ENCODE results near the gene SHC1. TPM values are rescaled to one million over a fixed set of nuclear protein-coding genes. Genes with fewer than 3 reads are reported as not detected.
A peak's percentile ranks its signal among the peaks of the same experiment; 100 is the strongest.

Gene SHC1
- polyA plus RNA-seq, 3 donors: 49.1 to 197 (median 110) TPM

DNA sequence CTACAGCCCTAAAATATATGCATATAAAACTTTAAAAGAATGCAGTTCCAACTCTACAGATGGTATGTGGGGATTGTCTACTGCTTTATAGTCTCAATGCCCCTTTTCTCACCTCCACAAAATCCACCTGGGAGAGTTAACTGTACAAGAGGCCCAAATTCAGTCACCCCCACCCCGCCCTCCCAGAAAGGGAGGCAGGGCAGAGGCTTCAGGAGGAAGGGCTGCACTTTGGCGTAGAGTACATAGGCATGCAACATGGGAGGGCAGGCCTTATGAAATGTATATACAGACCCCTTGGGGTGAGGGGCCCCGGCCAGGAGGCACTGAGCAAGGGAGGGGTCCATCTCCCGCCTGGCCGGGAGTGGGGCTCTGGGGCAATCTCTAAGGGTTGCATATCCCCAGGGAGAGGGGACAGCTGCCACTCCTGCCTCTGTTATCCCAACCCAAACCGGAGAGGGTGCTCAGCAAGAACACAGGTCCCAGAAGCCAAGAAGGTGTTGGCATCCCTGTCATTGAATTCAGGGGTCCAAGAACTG lies 7.7 kb downstream of the SHC1 start:
- no peak overlapping the region for H3K27ac ChIP-seq (ENCODE audit: low read depth, low read length)
- 69 to 74% (median 72%) methylated on average over 6 of the region's 6 CpGs for whole genome bisulfite sequencing, 3 donors

DNA sequence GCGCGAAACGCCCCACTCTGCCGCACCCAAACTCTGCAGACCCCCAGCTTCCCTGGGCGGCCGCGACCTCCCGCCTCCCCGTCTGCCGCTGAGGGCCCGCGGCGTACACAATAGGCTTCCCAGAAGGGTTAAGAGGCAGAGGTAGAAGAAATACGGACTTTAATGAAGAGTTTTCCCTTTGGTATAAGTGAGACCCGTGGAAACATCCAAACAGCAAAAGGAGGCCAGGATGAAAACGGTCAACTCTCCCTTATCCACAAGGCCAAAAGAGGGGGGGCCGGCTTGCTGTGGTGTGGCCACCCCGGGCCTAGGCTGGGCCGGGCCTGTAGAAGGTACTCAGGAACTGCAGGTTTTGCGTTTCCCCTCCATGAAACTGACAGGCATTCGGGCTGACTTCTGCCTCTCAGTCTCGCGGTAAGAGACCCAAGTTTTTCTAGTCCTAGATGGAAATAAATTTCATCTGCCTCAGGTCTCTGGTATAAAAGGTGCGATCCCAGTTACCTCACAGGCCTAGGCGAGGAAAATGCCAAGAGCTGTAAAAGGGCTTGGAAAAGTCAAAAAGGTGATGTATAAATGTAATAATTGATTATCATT lies 8.3 kb downstream of the SHC1 start:
- 3 to 5% (median 4%) methylated on average over 25 of the region's 25 CpGs for WGBS, 3 donors
- no peak overlapping the region for H3K27ac ChIP-seq (ENCODE audit: low read depth, low read length)

DNA sequence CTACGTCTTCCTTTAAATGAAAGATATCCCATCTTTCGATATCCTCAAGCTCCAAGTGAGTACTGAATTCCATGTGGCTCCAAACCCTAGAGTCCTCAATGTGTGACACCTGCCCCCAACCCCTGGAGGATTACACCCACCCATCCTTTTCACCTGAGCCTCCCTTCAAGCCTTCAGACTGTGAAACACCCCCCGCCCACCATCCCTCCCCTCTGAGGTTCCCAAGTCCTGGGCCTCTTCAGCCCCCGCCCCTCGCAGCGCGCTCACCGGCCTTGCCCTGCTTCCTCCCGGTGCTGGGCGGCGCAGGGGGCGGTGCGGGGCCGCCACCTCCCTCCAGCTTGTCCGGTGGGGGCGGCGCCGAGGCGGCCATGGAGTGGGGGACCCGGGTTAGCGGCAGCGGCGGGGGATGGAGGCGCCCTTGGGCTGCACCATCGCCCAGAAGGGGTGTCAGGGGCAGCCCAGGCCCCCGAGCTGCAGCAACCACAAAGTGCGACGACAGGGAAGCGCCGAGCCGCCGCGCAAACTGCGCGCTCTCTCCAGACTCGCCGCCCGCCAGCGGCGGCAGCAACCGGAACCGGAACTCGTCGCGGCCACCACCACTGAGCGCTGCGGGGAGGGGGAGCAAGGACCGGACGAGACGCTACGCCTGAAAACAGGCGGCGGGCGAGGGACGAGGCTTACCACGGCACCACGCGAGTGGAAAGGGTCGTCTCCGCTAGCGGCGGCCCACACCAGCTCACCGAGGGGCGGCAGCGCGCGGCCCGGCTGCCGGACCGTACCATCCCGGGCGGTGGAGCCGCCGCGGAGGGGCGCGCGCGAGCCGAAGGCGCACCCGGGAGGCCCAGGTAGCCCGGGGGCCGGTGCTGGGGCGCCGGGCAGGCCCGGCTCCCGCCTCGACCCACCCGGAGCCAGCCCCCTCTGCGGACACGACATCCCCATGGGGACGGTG lies 9.1 kb downstream of the SHC1 start, which contains the start of gene PYGO2:
Gene PYGO2, minus strand, starts transcription at position 576 of the 949 bp plus-strand sequence. Its CDS starts 206 bp downstream, at position 370.
- H3K27ac ChIP-seq (ENCODE audit: low read depth, low read length): peak within 1 kb of the TSS; percentile 79
- WGBS, 3 donors: 0 to 1% (median 0%) methylated on average over 76 to 93 of the region's 93 CpGs

DNA sequence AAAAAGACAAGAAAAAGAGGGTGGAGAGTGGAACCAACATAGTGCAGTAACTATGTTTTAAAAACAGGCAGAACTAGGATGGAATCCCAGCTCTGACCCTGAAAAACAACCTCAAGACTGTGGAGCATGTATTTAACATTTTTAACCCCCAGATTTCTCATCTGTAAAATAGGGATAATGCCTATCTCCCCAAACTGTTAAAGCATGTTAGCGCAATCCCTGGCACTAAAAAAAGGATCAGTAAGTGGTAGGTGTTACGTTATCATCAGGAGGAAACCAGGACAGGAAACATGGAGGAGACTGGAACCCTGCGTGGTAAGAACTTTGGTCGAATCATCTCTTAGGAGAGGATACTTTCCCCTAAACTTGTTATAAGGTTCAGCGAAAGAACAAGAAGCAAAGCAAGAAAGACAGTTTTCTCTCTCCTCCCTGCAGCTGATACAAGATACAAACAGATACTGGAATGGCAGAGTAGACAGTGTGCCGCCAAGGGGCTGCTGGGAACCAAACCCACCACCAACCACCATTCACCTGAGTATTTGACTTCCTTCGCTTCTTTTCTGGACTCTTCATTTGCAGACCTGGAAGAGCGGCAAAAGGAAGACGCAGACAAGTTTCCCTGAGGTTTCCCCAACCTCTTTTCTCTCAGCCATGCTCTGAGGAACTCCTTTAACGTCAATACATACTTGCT lies 10.0 kb downstream of the SHC1 start:
- WGBS, 3 donors: 23 to 39% (median 26%) methylated on average over 10 of the region's 10 CpGs
- H3K27ac ChIP-seq (ENCODE audit: low read depth, low read length): no peak overlapping the region

DNA sequence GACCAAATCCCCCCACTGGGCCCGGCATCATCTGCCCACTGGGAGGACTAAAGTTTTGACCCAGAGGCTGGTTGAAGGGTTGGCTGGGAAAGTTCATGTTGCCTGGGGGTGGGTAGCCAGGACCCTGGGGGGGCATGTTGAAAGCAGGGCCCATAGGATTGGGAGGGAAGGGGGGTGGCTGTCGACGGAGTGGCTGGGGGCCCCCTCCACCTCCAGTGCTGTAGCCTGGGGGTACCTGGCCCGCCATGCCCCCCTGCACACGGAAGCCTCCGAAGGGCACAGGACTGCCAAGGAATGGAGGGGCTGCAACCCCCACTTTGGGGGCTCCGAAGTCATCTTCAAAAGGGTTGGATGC lies 11.1 kb downstream of the SHC1 start:
- no peak overlapping the region for H3K27ac ChIP-seq (ENCODE audit: low read depth, low read length)
- 86 to 95% (median 92%) methylated on average over 7 of the region's 7 CpGs for WGBS, 3 donors

DNA sequence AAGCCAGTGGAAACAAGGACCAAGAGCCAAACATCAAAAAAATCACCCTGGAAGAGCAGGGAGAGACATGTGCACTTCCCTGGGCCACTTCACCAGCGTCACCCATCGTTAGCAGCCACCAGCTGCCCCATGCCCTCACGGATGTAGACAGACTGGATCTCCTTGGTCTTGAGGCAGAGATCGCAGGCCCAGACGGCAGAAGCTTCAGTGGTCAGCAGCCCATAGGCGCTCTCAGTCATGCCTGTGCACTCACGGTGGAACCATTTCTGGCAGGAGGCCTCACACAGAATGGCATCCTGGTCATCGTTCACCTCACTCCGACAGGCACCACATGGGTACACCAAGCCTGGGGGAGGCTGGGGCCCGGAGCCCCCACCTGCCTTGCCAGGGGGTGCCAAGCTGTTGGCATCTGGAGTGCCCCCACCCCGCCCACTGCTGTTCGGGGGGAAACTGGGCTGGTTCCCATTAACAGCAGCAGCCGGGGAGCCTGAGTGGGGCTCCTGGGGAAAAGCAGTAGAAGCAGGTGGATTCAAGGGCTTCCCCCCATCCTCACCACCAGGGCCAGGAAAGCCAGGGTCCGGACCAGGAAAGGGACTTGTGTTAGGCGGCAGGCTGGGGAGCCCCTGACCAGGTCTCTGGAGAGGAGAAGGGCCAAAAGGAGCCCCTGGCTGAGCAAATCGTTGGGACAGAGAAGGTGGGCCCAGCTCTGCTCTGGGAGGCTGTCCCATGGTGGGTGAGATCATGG lies 11.7 kb downstream of the SHC1 start:
- WGBS, 3 donors: 89 to 95% (median 92%) methylated on average over 16 of the region's 16 CpGs
- H3K27ac ChIP-seq (ENCODE audit: low read depth, low read length): no peak overlapping the region

DNA sequence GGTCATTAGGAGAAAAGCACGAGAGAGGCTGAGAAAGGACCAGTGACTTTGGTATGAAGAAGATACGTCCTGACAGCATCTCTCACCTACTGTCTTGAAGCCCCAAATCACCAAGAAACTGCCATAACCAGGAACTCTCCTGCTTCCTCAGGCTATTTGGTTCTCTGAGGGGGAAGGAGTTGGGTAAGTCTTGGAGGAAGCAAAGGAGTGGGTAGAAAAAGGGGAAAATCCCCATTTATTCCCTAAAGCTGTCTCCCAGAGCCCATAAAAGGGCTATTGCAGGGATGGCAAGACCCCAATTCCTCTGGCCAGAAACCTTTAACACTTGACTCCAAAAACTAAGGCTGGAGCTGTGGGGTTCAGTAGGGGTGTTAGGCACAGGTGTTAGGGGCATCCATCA lies 12.5 kb downstream of the SHC1 start:
- 77 to 81% (median 80%) methylated on average over 2 of the region's 2 CpGs for WGBS, 3 donors

DNA sequence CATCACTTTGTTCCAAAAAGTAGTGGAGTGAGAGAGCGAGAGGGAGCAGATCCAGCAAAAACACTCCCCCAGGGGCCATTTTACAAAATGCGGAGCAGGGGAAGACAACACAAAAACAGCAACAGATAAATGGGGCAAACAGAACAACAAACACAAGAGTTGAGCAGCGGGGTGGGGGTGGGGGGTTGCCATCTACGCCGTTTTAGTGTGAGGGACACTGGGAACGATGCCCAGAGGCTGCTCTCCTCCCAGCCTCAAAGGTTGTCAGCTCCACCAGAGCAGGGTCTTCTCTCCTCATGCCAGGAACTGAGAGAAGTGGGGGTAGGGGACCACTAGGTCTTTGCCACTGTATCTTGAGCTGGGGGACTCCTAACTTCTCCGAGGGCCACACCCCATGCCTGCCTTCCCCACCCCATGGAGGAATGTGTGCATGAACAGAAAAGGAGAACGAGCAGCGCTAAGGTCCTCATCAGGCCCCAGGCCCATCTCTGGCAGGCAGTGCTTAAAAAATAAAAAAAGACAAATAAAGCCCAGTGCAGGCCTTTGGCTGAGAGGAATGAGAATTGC lies 13.4 kb downstream of the SHC1 start:
- 39 to 51% (median 49%) methylated on average over 9 of the region's 9 CpGs for WGBS, 3 donors
- H3K27ac ChIP-seq (ENCODE audit: low read depth, low read length): no peak overlapping the region

More for the DNA sequence above, 12.5 kb downstream of the SHC1 start:
- no peak overlapping the region for H3K27ac ChIP-seq (ENCODE audit: low read depth, low read length)

DNA sequence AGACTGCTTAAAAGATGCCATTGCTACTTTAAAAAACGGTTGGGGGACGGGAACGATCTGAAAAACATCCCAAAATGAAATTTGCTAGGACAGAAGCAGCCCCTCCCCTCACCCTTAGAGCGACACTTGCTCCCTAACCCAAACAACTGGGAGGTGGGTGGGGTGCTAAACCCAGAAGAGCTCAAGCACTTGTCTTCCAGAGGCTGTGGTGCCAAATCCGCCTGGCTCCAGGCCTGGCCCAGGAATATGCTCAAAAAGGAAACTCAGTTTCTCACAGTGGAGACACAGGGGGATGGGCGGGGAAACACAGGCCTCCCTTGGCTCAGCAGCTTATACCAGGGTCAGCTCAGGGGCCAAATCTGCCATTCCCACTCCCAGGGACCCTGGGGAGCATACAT lies 14.0 kb downstream of the SHC1 start:
- H3K27ac ChIP-seq (ENCODE audit: low read depth, low read length): no peak overlapping the region
- WGBS, 3 donors: 15 to 19% (median 17%) methylated on average over 6 of the region's 6 CpGs

DNA sequence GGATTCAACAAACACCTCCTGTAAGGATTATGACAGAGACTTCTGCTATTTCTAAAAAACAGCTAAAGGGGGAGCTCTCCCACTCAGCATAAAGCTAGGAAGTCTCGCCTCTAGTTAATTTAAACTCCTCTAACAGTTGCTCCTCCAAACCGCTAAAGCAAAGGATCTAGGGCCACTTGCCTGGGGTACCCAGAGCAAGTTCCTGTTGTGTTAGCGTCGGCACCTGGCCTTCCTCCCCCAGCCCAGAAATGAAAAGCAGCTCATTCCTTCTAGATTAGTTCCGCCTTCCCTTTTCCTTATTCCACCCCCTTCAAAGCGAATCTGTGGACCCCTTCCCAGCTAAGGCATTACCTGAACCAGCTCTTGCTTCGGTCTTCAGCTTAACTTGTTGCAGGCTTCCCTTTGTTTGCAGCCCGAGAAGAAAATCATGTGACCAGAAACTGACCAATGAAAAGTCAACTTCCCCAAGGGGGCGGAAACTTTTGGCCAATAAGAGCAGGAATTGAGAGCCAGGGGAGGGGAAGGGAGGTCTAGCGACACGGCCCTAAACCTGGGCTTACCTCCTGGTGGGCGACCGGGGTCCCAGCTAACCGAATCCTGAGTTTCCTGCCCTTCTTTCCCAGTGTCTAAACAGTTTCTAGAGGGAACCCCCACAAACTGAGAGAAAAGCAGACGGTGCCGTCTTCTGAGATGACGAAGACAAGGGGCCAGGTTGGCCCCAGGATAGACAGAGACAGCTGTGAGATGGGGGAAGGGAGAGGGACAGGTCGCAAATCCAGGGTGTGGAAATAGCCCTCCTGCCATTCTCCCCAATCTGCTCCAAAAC lies 14.6 kb downstream of the SHC1 start, which contains the start of gene PBXIP1:
Gene PBXIP1, minus strand, starts transcription at position 382 of the 826 bp plus-strand sequence. CDS start 2,378 bp downstream, outside the sequence.
- 0 to 1% (median 0%) methylated on average over 18 of the region's 18 CpGs for WGBS, 3 donors
- H3K27ac ChIP-seq (ENCODE audit: low read depth, low read length): no peak within 1 kb of the TSS

DNA sequence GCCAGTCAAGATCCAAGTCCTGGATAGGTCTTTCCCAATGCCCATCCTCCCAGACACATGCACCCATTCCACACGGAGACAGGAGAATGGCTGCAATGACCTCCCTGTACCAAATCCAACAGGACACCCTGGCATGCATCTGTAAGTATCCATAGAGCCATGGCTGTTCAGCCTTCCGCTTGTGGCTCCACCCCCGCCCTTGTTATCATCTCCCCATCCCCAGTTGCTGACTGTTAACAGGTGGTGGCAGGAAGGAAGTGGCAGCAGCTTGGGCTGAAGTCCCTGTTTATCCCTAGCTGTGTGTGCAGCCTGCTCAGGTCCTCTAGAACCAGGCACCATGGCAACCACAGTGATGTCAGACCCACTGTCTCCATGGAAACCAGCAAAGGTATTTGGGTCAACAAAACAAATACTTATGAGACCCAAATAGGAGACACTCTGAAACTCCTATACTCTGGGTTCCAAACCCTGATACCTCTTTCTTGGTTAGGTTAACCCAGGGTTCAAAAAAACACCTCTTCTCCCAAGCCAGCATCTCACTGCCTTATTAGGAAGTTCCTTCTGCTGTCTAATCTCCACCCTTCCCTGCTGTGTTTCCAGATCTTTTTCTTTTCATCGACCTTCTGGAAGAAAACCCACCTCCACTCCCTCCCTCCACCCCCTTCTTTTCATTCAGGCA lies 15.4 kb downstream of the SHC1 start:
- WGBS, 3 donors: 10 to 21% (median 13%) methylated on average over 4 of the region's 4 CpGs
- no peak overlapping the region for H3K27ac ChIP-seq (ENCODE audit: low read depth, low read length)

DNA sequence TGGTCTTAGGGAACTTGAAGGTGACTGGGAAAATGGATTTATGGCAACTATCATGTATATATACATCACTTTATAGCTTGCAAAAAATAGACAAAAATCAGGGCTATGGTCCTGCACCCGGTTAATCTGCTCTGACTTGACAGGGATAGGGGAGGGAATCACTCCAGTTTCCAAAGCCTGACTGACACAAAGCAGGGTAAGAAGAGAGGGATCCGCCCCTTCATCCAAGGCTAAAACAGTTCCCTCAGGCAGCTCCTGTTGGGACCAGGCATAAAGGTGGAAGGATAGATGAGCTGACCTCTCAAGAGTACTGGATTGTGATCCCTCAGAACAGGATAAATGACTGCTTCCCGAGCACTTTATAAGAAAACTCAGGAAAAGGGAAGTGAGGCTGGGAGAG lies 16.0 kb downstream of the SHC1 start:
- 66 to 71% (median 67%) methylated on average over 3 of the region's 3 CpGs for WGBS, 3 donors
- H3K27ac ChIP-seq (ENCODE audit: low read depth, low read length): no peak overlapping the region

DNA sequence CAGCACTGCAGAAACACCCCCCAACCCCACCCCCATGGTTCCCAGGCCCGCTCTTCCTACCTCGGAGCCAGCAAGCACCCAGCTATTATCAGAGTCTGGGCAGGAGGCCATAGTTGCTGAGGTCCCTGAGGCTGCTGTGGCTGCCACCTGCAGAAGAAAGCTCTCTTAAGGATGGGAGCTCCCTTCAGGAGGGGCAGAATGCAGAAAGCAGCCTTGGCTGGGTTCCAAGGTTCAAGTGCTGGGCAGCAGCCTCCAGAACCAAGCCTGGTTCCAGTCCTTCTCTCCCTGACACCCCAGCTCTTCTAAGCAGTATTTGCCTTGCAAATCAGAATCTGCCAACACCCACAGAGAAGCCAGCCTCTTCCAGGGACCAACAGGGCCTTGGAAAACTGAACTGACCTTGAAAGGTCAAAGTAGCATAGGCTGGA lies 16.9 kb downstream of the SHC1 start:
- 65 to 84% (median 80%) methylated on average over 2 of the region's 2 CpGs for WGBS, 3 donors
- no peak overlapping the region for H3K27ac ChIP-seq (ENCODE audit: low read depth, low read length)

DNA sequence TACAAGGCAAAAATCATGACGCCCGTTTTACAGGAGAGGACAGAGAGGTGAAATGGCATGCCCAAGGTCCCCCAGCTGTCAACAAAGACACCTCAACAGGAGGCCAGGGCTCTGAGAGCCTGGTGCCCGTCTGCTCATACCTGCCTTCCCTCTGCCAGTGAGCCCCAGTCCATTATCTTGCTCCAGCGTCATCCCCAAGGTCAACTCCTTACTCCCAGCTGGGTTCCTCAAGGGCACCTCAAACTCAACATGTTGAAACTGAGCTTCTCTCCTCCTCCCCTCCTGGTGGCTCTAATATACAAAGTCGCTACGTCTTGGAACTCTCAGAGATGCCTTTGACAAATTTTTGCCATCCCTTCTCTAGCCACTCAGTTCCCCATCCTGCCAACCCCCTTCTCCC lies 17.9 kb downstream of the SHC1 start:
- WGBS, 3 donors: 74 to 82% (median 80%) methylated on average over 6 of the region's 6 CpGs
- H3K27ac ChIP-seq (ENCODE audit: low read depth, low read length): no peak overlapping the region

DNA sequence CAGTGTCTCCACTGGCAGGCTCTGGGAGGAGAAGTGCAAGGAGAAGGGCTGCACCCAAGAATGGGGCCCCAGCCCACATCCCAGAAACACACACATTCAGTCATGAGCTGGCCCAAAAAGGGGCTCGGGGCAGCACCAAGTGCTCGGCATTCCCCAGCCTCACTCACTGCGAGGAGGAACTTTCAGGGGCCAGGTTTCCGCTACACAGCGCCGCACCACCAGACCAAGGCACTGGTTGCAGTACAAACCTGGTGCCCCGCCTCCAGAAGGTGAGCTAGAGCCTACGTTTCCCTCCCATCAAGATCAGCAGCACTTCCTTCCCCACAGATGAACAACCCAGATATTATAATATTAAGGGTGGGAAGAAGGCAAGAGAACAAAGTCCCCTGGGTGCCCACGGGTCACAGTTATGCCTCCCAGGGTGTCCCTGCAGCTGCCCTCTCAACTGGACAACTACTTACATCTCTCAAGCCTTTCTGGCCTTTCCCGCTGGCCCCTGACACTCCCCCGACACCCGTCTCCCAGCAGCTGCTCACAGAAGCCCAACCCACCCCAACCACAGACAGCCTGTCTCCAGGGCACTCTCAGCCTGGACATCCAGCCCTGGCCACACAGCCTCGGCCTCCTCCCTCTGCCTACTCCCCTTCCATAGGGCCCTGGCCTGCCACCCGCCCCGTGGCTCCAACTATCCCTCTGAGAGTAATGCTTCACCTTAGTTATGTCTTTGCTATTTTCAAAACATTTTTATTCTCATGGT lies 18.5 kb downstream of the SHC1 start:
- WGBS, 3 donors: 48 to 76% (median 56%) methylated on average over 15 of the region's 15 CpGs

DNA sequence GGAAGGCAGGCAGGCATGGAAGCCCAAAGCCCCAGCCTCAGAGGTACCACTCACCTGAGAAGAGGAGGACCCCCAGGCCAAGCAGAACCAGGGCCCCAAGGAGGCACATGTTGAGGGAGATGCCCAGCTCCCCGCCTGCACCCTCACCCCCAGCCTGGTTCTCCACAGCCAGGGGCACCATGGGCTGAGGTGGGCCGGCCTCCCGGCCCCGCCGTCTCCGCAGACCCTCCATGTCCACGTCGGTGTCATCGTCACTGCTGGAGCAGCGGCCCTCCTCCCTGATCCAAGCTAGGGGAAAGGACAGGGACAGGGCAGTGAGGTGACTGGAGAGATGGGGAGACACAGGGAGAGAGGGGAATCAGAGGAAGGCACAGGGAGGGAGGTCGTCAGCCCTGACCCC lies 22.5 kb downstream of the SHC1 start:
- H3K27ac ChIP-seq (ENCODE audit: low read depth, low read length): no peak overlapping the region
- 93 to 96% (median 96%) methylated on average over 10 to 11 of the region's 11 CpGs for WGBS, 3 donors

More for the DNA sequence above, 18.5 kb downstream of the SHC1 start:
- H3K27ac ChIP-seq (ENCODE audit: low read depth, low read length): no peak overlapping the region
